ENCODE measurements around the gene STIM2.

The STIM2 gene

GRCh38 chr4:26941951-26942350 lies 81.3 kb downstream of the STIM2 start:
- Histone ChIP-seq H2AK5ac (ENCODE audit: low read length, severe bottlenecking) (no peak overlapping the region), H3K27me3 (ENCODE audit: control insufficient read depth in 1 of 2, insufficient read depth in 1 of 2, low read length in 2 of 2) (no peaks in the 10 kb centered on the region), H3K27ac (ENCODE audit: low read length, poor library complexity, severe bottlenecking) (no peak overlapping the region), H3K4me3 (ENCODE audit: insufficient read depth in 1 of 2, low read depth in 1 of 2, low read length in 2 of 2) (no peak overlapping the region), H3K23ac (ENCODE audit: low read length in 2 of 2) (no peak overlapping the region), H2BK120ac (ENCODE audit: low read depth, low read length) (no peak overlapping the region), H2BK12ac (ENCODE audit: low read length in 2 of 2) (no peak overlapping the region), H3K4me2 (ENCODE audit: low read length, poor library complexity, severe bottlenecking) (no peak overlapping the region), H2AFZ (ENCODE audit: low read depth, low read length) (no peak overlapping the region), H3K4me1 (ENCODE audit: control insufficient read depth, insufficient read depth, low read depth, low read length) (no peaks in the 10 kb centered on the region), H2BK5ac (ENCODE audit: low read depth, low read length, poor library complexity, severe bottlenecking) (no peak overlapping the region), H2BK15ac (ENCODE audit: low read depth, poor library complexity, severe bottlenecking) (no peak overlapping the region), H3K9me3 (ENCODE audit: control insufficient read depth, low read length) (no peaks in the 10 kb centered on the region), H3K18ac (ENCODE audit: low read depth in 1 of 2, low read length in 2 of 2) (no peak overlapping the region), H3K79me1 (replicated peaks; ENCODE audit: low read length, poor library complexity, severe bottlenecking) (peaks cover 11% of the 10 kb centered on the region), H4K8ac (ENCODE audit: low read length) (no peak overlapping the region), H3K9ac (ENCODE audit: low read length) (no peak overlapping the region), H4K91ac (ENCODE audit: low read length) (no peak overlapping the region), H3K4ac (ENCODE audit: low read depth in 1 of 2, low read length in 2 of 2) (no peak overlapping the region), H3K14ac (ENCODE audit: low read length in 2 of 2) (no peak overlapping the region), H3K36me3 (ENCODE audit: control insufficient read depth in 1 of 2, insufficient read depth in 2 of 2, low read depth in 1 of 2, low read length in 2 of 2) (no peaks in the 10 kb centered on the region)
- no peak for DNase-seq
- 100% methylated on average over 1 of the region's 1 CpG for WGBS

- H2AK5ac ChIP-seq (ENCODE audit: low read length, severe bottlenecking): no peak overlapping the region
- H3K9me3 ChIP-seq (ENCODE audit: control insufficient read depth, low read length): no peaks in the 10 kb centered on the region
- H3K4me1 ChIP-seq (ENCODE audit: control insufficient read depth, insufficient read depth, low read depth, low read length): no peaks in the 10 kb centered on the region
- H4K91ac ChIP-seq (ENCODE audit: low read length): no peak overlapping the region
- H3K18ac ChIP-seq (ENCODE audit: low read depth in 1 of 2, low read length in 2 of 2): no peak overlapping the region
- no peak overlapping the region for H3K4me3 ChIP-seq (ENCODE audit: insufficient read depth in 1 of 2, low read depth in 1 of 2, low read length in 2 of 2)
- no peak overlapping the region for H3K14ac ChIP-seq (ENCODE audit: low read length in 2 of 2)
- H2BK120ac ChIP-seq (ENCODE audit: low read depth, low read length): no peak overlapping the region
- no peak overlapping the region for H3K27ac ChIP-seq (ENCODE audit: low read length, poor library complexity, severe bottlenecking)
- H2AFZ ChIP-seq (ENCODE audit: low read depth, low read length): no peak overlapping the region
- H2BK5ac ChIP-seq (ENCODE audit: low read depth, low read length, poor library complexity, severe bottlenecking): no peak overlapping the region
- no peak overlapping the region for H3K4ac ChIP-seq (ENCODE audit: low read depth in 1 of 2, low read length in 2 of 2)
- no peak overlapping the region for H2BK12ac ChIP-seq (ENCODE audit: low read length in 2 of 2)
- no peak overlapping the region for H3K23ac ChIP-seq (ENCODE audit: low read length in 2 of 2)
- DNase-seq: no peak
- no peaks in the 10 kb centered on the region for H3K27me3 ChIP-seq (ENCODE audit: control insufficient read depth in 1 of 2, insufficient read depth in 1 of 2, low read length in 2 of 2)
- no peak overlapping the region for H2BK15ac ChIP-seq (ENCODE audit: low read depth, poor library complexity, severe bottlenecking)
- H3K79me1 ChIP-seq (replicated peaks; ENCODE audit: low read length, poor library complexity, severe bottlenecking): peaks cover 15% of the 10 kb centered on the region
- H3K9ac ChIP-seq (ENCODE audit: low read length): no peak overlapping the region
- H3K36me3 ChIP-seq (ENCODE audit: control insufficient read depth in 1 of 2, insufficient read depth in 2 of 2, low read depth in 1 of 2, low read length in 2 of 2): no peaks in the 10 kb centered on the region
- H3K4me2 ChIP-seq (ENCODE audit: low read length, poor library complexity, severe bottlenecking): no peak overlapping the region
- no peak overlapping the region for H4K8ac ChIP-seq (ENCODE audit: low read length)
- no CpG with 5 or more reads among the region's 2 CpGs for WGBS
Measured at GRCh38 chr4:26942871-26943270, 82.2 kb downstream of the STIM2 start.

- no peak for DNase-seq
- H3K9ac ChIP-seq (ENCODE audit: low read length): no peak overlapping the region
- H3K18ac ChIP-seq (ENCODE audit: low read depth in 1 of 2, low read length in 2 of 2): no peak overlapping the region
- no peak overlapping the region for H3K4me2 ChIP-seq (ENCODE audit: low read length, poor library complexity, severe bottlenecking)
- H3K79me1 ChIP-seq (replicated peaks; ENCODE audit: low read length, poor library complexity, severe bottlenecking): peaks cover 18% of the 10 kb centered on the region
- no peak overlapping the region for H2BK5ac ChIP-seq (ENCODE audit: low read depth, low read length, poor library complexity, severe bottlenecking)
- H3K4me1 ChIP-seq (ENCODE audit: control insufficient read depth, insufficient read depth, low read depth, low read length): no peaks in the 10 kb centered on the region
- no peak overlapping the region for H2BK120ac ChIP-seq (ENCODE audit: low read depth, low read length)
- no peak overlapping the region for H3K4me3 ChIP-seq (ENCODE audit: insufficient read depth in 1 of 2, low read depth in 1 of 2, low read length in 2 of 2)
- no peaks in the 10 kb centered on the region for H3K27me3 ChIP-seq (ENCODE audit: control insufficient read depth in 1 of 2, insufficient read depth in 1 of 2, low read length in 2 of 2)
- no peak overlapping the region for H3K4ac ChIP-seq (ENCODE audit: low read depth in 1 of 2, low read length in 2 of 2)
- H2BK15ac ChIP-seq (ENCODE audit: low read depth, poor library complexity, severe bottlenecking): no peak overlapping the region
- H2BK12ac ChIP-seq (ENCODE audit: low read length in 2 of 2): no peak overlapping the region
- no peaks in the 10 kb centered on the region for H3K36me3 ChIP-seq (ENCODE audit: control insufficient read depth in 1 of 2, insufficient read depth in 2 of 2, low read depth in 1 of 2, low read length in 2 of 2)
- 100% methylated on average over 3 of the region's 5 CpGs for WGBS
- no peak overlapping the region for H4K91ac ChIP-seq (ENCODE audit: low read length)
- no peak overlapping the region for H4K8ac ChIP-seq (ENCODE audit: low read length)
- H2AFZ ChIP-seq (ENCODE audit: low read depth, low read length): no peak overlapping the region
- H3K9me3 ChIP-seq (ENCODE audit: control insufficient read depth, low read length): no peaks in the 10 kb centered on the region
- no peak overlapping the region for H3K14ac ChIP-seq (ENCODE audit: low read length in 2 of 2)
- H3K27ac ChIP-seq (ENCODE audit: low read length, poor library complexity, severe bottlenecking): no peak overlapping the region
- H2AK5ac ChIP-seq (ENCODE audit: low read length, severe bottlenecking): no peak overlapping the region
- no peak overlapping the region for H3K23ac ChIP-seq (ENCODE audit: low read length in 2 of 2)
Measured at GRCh38 chr4:26943391-26943790, 82.8 kb downstream of the STIM2 start.

- no peak overlapping the region for H3K14ac ChIP-seq (ENCODE audit: low read length in 2 of 2)
- WGBS: 100% methylated on average over 2 of the region's 2 CpGs
- no peak overlapping the region for H4K8ac ChIP-seq (ENCODE audit: low read length)
- no peak overlapping the region for H4K91ac ChIP-seq (ENCODE audit: low read length)
- H3K4me3 ChIP-seq (ENCODE audit: insufficient read depth in 1 of 2, low read depth in 1 of 2, low read length in 2 of 2): no peak overlapping the region
- no peak overlapping the region for H3K23ac ChIP-seq (ENCODE audit: low read length in 2 of 2)
- no peak overlapping the region for H2AFZ ChIP-seq (ENCODE audit: low read depth, low read length)
- no peak overlapping the region for H2BK15ac ChIP-seq (ENCODE audit: low read depth, poor library complexity, severe bottlenecking)
- DNase-seq: no peak
- H3K27ac ChIP-seq (ENCODE audit: low read length, poor library complexity, severe bottlenecking): no peak overlapping the region
- H3K4me1 ChIP-seq (ENCODE audit: control insufficient read depth, insufficient read depth, low read depth, low read length): no peaks in the 10 kb centered on the region
- no peak overlapping the region for H3K18ac ChIP-seq (ENCODE audit: low read depth in 1 of 2, low read length in 2 of 2)
- H3K9me3 ChIP-seq (ENCODE audit: control insufficient read depth, low read length): no peaks in the 10 kb centered on the region
- no peaks in the 10 kb centered on the region for H3K27me3 ChIP-seq (ENCODE audit: control insufficient read depth in 1 of 2, insufficient read depth in 1 of 2, low read length in 2 of 2)
- no peak overlapping the region for H2BK120ac ChIP-seq (ENCODE audit: low read depth, low read length)
- no peak overlapping the region for H3K9ac ChIP-seq (ENCODE audit: low read length)
- no peak overlapping the region for H3K4ac ChIP-seq (ENCODE audit: low read depth in 1 of 2, low read length in 2 of 2)
- H2BK5ac ChIP-seq (ENCODE audit: low read depth, low read length, poor library complexity, severe bottlenecking): no peak overlapping the region
- no peak overlapping the region for H3K4me2 ChIP-seq (ENCODE audit: low read length, poor library complexity, severe bottlenecking)
- peaks cover 19% of the 10 kb centered on the region for H3K79me1 ChIP-seq (replicated peaks; ENCODE audit: low read length, poor library complexity, severe bottlenecking)
- H2AK5ac ChIP-seq (ENCODE audit: low read length, severe bottlenecking): no peak overlapping the region
- no peaks in the 10 kb centered on the region for H3K36me3 ChIP-seq (ENCODE audit: control insufficient read depth in 1 of 2, insufficient read depth in 2 of 2, low read depth in 1 of 2, low read length in 2 of 2)
- H2BK12ac ChIP-seq (ENCODE audit: low read length in 2 of 2): no peak overlapping the region
Measured at GRCh38 chr4:26945794-26946193, 85.2 kb downstream of the STIM2 start.

Data from mesenchymal stem cell (in vitro differentiated cells and primary cell).